GM18507 (cell line): ENCODE results near the gene TMEM179B.

Source experiments
- DNase-seq: peaks from one replicate; pipeline ENCODE4 v3.0.0; 2011; ENCODE audit warnings: low read depth; ENCODE audit not compliant: insufficient read length; ENCODE audit errors: extremely low spot score
- FAIRE-seq: peaks from 2 replicates; lab custom pipeline; 2011; peaks lifted over from hg19 to GRCh38; lab: Jason Lieb, UNC

TMEM179B gene

DNA sequence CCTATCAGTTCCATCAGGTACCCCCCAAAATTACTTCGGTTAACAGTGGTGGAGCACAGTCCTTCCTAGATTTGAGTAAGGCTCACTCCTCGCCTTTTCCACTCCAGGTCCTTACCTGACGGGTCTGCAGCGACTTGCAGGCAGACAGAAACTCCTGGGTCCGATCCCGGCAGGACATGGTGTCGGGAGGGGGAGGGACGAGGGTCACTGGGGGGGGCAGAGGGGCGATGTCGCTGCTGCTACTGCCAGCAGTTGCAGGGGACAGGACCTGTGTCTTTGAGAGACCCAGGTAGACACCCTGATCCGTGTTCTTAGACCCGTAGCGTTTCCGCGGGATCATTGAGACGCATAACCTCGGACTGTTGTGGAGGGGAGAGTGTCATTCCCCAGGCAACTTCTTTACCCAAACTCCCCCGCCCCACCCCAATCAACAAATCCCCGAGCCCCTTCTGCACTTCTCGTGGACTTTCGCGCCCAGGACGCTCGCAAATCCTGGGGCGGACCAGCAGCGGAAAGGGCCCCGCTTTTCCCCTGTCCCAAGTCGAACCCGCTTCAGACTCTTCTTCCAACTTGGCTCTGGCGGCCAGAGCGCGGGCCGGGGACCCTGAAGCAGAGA is 43.8 kb downstream of the TMEM179B start:
- DNase-seq = no peak
- FAIRE-seq = no peak

GRCh38 chr11:62831520-62832335 is 44.5 kb downstream of the TMEM179B start, which contains the start of gene STX5:
Gene STX5, minus strand, starts transcription at chr11:62832051. Its CDS starts 808 bp downstream, at chr11:62831243.
- DNase-seq = peak; percentile 89
- peak; percentile 91 for FAIRE-seq

GRCh38 chr11:62832336-62833234 is 45.4 kb downstream of the TMEM179B start, which contains the start of gene TEX54:
Gene TEX54, minus strand, starts transcription at chr11:62832841.
- DNase-seq = no peak
- no peak for FAIRE-seq

DNA sequence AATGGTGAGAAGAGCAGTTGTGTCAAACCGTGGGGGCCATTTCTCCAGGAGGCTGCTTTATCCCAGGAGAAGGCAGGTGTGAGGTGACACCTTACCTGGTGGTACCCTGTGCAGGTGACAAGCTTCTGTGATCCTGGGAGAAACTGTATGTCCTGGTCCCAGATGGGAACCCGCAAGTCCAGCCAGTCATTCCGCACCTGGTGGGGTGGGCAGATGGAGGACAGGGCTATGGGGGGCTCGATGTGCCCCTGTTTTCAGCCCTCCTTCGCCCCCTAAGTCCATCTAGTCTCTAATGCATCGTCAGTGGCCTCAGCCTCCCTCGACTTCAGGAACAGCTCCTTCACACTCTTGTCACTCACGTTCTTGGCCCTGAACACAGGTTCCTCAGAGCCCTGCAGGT is 48.1 kb downstream of the TMEM179B start:
- DNase-seq = no peak
- no peak for FAIRE-seq

DNA sequence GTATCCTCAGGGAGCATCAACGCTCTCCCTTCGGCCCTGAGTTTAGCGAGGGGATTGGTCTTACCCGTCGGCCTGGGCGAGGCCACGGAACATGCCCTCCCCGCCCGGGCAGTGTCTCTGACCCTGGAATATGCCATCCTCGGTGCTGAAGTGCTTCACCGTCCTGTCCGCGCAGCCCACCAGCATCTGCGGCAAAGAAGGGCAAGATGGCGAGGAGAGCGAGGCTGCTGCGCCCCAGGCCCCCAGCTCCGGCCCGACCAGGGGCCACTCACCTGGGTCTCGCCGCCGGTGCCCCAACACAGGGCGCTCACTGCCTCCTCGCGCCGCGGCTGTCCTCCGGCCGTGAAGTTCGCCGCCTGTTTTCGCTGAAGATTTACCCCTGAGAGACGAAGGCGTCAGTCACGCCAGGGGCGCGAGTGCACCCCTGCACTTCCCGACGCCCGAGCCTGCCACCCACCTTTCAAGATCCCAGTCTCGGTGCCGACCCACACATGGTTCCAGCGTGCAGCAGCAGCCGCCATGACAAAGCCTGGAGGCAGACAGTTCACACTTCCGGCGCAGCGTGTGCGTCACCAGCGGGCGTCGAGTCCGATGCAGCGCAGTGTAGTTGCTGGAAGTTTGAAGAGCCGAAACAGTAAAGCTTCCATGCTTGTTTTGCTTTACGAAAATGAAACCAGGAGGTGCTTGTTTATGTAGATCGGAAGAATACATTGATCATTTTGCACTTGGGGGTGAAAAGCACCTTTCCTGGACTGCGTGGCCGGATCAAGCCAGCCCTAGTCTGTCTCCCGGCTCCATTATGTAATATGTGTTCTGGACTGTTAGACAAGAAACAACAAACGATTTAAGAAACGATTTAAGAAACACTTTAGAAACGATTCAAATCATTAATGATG is 52.1 kb downstream of the TMEM179B start, which contains the start of gene WDR74:
Gene WDR74 (minus strand): TSS at position 541 of the 896 bp plus-strand sequence. CDS start 20 bp downstream, at position 521.
- DNase-seq (peak; percentile 74), FAIRE-seq (peak; percentile 87)
